Bronchial epithelial cell (primary cell): ENCODE data around the gene SGSM1. TPM values are rescaled to one million over a fixed set of nuclear protein-coding genes. Genes with fewer than 3 reads are reported as not detected.
"Not testable (repeated sequence)": the region's sequence is repeated elsewhere in the genome, so short reads cannot be mapped to it uniquely, and the experiment has no call there.

Experiments
- DNase-seq: peaks from one replicate; pipeline ENCODE4 v3.0.0-alpha.2; 2010; ENCODE audit warnings: low read depth
- FAIRE-seq: peaks from 2 replicates; lab custom pipeline; 2011; peaks lifted over from hg19 to GRCh38; lab: Jason Lieb, UNC
- H3K27me3 ChIP-seq: 2 replicates; pipeline ENCODE4 v1.5.1; 2011; ENCODE audit warnings: low read length; ENCODE audit not compliant: control insufficient read depth, insufficient read depth
- H3K36me3 ChIP-seq: 2 replicates; pipeline ENCODE4 v1.5.1; 2011; ENCODE audit warnings: low read length; ENCODE audit not compliant: control insufficient read depth, insufficient read depth
- H3K4me3 ChIP-seq: 2 replicates; pipeline ENCODE4 v1.5.1; 2011; ENCODE audit warnings: mild to moderate bottlenecking, low read depth, low read length, control low read depth
- total RNA-seq: library from RNA; depleted of rRNA; stranded (reverse); fragments of >200 nt; gene quantifications from 2 replicates; pipeline ENCODE4 v1.2.1, GENCODE V29; 2014
- TF ChIP-seq, protein P1 (sequence below): IDR thresholded peaks from 2 replicates; pipeline ENCODE4 v1.5.1; 2011; ENCODE audit warnings: mild to moderate bottlenecking, moderate library complexity, low read length, control low read depth, inconsistent platforms; ENCODE audit not compliant: insufficient read depth, severe bottlenecking

The SGSM1 gene
- total RNA-seq, 1 donor from 2014 or later = not detected

DNA sequence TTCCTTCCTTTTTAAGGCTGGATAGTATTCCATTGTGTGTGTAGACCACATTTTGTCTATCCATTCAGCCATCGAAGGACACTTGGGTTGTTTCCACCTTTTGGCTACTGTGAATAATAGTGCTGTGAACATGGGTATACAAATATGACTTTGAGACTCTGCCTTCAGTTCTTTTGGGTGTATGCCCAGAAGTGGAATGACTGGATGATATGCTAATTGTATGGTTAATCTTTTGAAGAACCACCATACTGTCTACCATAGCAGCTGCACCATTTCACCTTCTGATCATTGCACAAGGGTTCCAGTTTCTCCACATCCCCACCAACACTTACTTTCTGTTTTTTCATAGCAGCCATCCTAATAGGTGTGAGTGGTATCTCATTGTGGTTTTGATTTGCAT, 30.3 kb downstream of the SGSM1 start:
- TF ChIP-seq, protein P1, sequence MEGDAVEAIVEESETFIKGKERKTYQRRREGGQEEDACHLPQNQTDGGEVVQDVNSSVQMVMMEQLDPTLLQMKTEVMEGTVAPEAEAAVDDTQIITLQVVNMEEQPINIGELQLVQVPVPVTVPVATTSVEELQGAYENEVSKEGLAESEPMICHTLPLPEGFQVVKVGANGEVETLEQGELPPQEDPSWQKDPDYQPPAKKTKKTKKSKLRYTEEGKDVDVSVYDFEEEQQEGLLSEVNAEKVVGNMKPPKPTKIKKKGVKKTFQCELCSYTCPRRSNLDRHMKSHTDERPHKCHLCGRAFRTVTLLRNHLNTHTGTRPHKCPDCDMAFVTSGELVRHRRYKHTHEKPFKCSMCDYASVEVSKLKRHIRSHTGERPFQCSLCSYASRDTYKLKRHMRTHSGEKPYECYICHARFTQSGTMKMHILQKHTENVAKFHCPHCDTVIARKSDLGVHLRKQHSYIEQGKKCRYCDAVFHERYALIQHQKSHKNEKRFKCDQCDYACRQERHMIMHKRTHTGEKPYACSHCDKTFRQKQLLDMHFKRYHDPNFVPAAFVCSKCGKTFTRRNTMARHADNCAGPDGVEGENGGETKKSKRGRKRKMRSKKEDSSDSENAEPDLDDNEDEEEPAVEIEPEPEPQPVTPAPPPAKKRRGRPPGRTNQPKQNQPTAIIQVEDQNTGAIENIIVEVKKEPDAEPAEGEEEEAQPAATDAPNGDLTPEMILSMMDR = no peak
- DNase-seq (no peak), FAIRE-seq (no peak)
- peaks cover 4% of the 10 kb centered on the region for H3K27me3 ChIP-seq
- no peak overlapping the region for H3K4me3 ChIP-seq
- H3K36me3 ChIP-seq = no peaks in the 10 kb centered on the region

GRCh38 chr22:24837517-24837916, 31.5 kb downstream of the SGSM1 start:
- H3K4me3 ChIP-seq, H3K36me3 ChIP-seq, FAIRE-seq, DNase-seq, H3K27me3 ChIP-seq: not testable (repeated sequence)

DNA sequence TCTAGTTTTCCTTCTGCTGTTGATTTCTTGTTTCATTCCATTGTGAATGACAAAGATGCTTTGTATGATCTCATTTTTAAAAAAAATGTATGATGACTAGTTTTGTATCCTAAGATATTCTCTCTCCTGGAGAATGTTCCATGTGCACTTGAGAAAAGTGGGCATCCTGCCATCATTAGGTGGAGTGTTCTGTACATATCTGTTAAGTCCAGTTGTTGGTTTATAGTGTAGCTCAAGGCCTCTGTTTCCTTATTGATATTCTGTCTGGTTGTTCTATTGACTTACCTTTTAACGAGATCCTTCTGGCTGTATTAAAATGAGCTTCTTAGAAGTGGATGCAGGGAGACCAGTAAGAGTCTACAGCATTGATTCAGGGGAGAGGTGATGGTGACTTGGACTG, 35.2 kb downstream of the SGSM1 start:
- no peak for FAIRE-seq
- DNase-seq = peak; percentile 5

GRCh38 chr22:24843048-24843447, 37.0 kb downstream of the SGSM1 start:
- TF ChIP-seq, protein P1 = no peak
- H3K4me3 ChIP-seq = no peak overlapping the region
- no peaks in the 10 kb centered on the region for H3K27me3 ChIP-seq
- FAIRE-seq (no peak), DNase-seq (no peak)
- no peaks in the 10 kb centered on the region for H3K36me3 ChIP-seq

More for the DNA sequence above, 35.2 kb downstream of the SGSM1 start:
- Histone ChIP-seq H3K4me3 (no peak overlapping the region), H3K27me3 (no peaks in the 10 kb centered on the region), H3K36me3 (no peaks in the 10 kb centered on the region)
- TF ChIP-seq, protein P1 = no peak

DNA sequence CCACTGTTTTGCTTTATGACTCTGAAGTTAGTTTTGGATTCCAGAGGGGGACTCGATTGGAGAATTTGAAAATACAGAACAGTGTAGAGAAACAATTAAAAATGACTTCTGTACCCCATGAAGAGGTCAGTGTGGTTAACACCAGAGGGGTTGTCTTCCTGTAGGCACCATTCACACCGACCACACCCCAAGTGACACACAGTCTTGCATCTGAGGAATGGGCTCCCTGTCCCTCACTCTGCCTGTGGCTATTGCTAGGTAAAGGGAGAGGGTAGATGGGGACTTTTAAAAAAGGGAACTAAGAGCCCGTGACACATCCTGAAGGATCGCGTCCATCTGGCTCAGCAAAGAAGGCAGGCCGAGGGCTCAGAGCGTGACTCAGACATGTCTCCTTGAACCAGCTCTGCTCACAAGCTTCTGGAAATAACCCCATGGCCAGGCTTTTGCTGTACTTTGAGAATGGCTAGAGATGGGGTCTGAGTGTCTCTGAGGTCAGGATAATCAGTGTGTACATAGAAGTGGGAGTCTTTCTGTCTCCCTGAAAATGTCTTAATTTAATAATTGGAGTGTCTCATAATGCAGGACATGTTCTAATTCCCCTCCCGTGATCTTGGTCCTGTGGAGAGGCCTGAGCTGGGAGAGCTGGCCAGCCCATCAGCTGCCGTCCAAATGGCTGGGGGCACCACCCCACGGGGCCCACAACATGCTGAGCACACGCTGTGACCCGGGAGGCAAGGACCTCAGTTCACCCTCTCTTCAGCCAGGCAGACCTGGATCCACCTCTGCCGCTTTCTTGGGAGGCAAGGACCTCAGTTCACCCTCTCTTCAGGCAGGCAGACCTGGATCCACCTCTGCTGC, 39.3 kb downstream of the SGSM1 start:
- Histone ChIP-seq H3K36me3 (no peaks in the 10 kb centered on the region), H3K4me3 (no peak overlapping the region), H3K27me3 (no peaks in the 10 kb centered on the region)
- DNase-seq (peak; percentile 6), FAIRE-seq (no peak)
- TF ChIP-seq, protein P1 = no peak

DNA sequence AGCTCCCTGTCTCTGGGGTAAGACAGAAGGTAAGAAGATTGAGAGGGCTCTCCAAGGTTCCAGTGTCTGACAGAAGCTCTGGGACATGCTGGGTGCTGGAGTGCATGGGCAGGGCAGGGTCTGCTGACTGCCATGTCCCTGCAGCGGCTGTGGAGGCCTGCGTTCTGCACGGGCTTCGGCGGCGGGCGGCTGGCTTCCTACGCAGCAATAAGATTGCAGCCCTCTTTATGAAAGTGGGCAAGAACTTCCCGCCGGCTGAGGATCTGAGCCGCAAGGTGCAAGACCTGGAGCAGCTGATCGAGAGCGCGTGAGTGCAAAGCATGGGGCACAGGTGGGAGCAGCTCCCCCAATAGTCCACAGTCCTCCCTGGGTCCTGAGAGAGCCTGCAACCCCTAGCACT, 41.5 kb downstream of the SGSM1 start:
- DNase-seq = no peak
- TF ChIP-seq, protein P1 = no peak
- Histone ChIP-seq H3K4me3 (no peak overlapping the region), H3K27me3 (no peaks in the 10 kb centered on the region), H3K36me3 (no peaks in the 10 kb centered on the region)
- FAIRE-seq = no peak
